GM19455 (cell line): ENCODE data around the gene SHANK1.

Experiments
- ATAC-seq: cut with Tn5 transposase; IDR thresholded peaks from one replicate; pipeline ENCODE4 v1.9.1; 2021; ENCODE audit not compliant: unreplicated experiment

The SHANK1 gene

DNA sequence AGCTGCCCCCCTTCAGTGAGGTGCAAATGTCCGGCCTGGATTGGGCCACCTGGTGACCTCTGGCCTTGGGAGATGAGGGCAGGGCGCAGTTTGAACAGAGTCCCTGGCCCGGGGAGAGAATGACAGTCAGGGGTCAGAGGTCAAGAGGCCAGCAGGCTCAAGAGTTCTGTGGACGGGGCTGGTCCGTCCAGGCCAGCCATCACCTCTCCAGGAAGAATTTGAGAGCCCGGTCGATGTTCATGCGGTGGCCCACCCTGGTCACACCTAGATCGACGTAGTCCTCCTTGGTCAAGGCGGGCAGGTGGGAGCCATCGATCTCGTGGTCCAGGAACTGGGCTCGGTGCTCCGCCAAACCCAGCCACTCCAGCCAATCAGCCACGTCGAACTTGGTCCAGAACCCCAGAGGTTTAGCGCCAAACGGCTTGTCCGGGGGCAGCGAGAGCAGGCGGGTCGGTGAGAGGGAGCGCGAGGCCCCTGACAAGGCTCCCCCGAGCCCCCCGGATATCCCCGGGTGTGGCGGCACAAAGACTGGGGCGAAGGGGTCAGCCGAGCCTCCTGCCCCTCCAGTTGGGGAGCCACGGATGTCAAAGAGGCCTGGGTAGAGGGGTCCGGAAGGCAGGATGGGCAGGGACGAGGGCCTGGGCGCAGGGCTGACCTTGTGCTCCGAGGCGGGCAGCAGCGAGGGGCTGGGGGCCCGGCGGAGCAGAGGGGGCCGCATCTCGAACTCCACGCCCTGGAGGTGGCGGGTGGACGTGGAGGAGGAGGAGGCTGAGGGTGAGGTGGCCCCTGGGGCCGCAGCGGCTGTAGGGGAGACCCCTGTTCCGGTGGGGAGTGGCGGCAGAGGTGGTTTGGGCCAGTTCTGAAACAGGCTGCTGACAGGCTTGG is 57.6 kb downstream of the SHANK1 start:
- ATAC-seq, result no peak

DNA sequence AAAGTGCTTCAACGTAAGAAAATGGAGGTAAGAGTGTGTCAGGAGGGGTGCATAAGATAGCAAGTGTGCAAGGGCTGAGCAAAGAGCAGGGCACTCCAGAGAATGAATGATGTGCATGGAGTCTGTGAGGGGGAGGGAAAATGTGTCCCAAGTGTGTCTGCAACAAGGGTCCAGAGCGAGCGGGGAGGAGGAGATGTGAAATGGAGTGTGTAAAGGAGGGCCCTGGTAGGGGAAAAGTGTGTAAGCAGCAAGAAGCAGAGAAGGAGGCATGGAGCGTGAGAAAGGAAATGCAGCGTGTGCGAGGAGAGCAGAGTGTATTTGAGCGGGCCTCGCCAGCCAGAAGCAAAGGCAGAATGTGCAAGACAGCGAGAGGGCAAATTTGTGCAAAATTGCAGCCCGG is 58.6 kb downstream of the SHANK1 start:
- ATAC-seq, result no peak

DNA sequence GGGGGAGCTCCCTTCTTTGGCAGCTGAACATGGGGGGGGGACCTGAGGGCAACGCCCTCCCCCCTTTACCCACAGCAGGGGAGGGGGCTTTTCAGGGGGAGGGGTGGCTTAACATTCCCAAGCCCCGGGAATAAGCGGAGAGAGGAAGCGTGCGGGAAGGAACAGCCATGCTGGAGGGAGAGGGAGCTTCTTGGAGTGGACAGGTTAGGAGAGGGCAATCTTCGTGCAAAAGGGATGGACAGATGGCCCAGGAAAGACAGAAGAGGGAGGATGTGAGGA is 59.6 kb downstream of the SHANK1 start:
- no peak for ATAC-seq

DNA sequence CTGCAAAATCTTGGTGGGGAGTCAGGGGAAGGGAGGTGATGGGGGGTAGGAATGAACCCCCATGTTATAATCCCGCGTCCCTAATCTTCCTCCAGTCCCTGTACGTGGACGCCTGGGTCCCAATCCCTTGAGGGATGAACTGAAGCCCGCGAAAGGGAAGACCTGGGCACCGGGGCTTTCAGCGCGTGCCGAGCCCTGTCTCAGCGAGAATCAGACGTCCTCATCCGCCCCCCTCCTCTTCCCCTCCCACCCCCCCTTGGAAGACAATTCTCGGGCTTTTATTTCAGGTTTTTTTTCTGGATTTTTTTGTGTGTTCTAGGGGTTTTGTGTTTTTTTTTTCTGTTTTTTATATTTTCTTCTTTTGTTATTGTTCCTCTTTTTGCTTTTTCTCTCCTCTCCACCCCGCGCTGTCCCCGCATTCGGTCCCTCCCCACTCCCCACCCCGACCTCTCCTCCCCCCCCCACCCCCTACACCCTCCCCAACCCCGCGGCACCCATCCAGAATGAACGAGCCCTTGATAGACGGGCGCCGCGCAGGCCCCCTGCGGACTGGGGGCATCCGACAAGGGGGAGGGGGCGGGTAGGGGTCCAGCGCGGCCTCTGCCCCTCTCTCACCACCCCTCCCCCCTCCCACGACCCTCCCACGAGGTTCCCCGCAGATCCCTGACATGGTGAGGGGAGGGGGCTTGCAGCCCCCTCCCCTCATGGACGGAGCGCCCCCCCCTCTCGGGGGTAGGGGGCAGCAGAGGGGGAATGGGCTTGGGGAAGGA is 60.1 kb downstream of the SHANK1 start:
- no peak for ATAC-seq

DNA sequence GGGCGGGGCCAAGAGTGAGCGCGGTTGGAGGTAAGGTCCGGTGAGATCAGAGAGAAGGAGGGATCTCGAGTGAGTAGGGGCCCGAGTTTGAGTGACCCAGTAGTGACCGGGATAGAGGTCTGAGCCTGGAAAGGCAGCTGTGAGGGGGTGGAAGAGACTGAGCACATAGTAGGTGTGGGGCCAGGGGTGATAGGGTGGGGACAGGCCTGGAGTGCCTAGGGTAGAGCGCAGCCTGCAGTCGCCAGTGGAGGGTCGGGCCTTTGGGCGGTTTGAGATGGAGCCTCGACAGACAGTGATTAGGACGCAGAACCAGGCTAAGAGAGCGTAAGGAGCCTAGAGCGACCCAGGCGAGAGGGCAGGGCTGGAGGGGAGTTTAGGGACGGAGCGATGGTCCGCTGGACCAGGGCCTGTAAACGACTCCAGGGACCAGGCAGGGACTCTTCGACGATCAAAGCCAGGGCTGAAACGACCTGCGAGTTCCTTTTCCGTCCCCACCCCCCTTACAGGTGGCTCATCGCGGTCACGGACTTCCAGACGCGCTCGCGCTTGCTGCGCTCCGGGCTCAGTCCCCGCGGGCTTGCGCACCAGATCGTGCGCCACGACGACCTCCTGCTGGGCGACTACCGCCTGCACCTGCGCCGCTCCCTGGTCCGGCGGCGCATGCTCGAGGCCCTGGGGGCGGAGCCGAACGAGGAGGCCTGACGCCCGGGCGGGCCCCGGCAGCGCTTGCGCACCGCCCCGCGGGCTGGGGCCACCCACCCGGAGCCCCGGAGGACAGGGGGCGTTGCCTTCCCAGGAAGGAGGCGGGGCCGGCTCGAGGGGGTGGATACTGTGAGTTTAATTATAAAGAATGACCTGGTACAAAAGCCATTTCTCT is 60.9 kb downstream of the SHANK1 start:
- ATAC-seq, result no peak

DNA sequence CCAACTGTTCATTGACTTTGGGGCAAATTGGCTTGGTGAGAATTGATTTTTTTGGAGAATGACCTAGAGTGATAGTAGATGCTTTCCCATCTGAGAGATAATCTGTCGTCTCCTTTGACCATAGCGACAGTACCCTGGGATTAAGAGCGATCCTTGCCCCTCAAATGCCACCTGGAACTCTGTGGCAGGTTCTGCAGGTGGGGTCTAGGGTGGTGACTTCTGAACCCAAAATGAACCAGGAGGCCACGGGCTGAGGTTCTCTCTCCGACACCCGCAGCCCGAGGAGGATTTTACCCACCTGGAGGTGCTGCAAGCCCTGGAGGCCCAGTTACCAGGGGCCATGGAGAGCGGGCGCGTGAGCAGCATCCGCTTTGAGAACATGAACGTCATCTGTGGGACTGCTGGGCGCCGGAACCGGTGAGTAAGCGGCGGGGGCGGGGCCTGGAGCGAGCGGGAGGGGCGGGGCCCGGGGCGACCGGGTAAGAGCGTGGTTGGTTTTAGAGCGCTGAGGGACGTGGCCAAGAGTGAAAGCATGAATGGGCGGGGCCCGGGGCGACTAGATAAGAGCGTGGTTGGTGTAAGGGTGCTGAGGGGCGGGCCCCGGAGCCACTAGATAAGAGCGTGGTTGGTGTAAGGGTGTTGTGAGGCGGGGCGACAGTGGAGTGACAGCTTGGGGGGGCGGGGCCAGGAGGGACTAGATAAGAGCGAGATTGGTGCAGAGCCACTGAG is 61.7 kb downstream of the SHANK1 start:
- ATAC-seq, result no peak

DNA sequence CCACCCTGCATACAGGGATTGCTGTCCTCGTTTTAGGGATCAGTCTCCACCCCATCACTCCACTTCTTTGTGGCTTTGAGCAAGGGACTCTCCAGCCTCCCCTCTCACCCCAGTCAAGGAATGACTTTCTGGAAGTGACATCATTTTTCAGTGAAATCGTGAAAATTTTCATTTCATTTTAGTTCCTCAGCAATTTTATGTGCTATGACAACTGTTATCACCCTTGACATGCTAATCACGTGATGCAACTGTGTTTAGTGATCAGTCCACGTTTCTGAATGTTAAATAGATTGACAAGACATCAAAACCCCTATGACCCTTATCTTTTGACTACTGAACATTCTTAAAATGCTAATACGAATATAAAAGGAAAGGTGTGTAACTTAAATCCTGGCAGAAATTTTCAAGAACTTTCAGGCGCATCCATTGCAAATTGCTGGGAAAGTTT is 62.4 kb downstream of the SHANK1 start:
- no peak for ATAC-seq

DNA sequence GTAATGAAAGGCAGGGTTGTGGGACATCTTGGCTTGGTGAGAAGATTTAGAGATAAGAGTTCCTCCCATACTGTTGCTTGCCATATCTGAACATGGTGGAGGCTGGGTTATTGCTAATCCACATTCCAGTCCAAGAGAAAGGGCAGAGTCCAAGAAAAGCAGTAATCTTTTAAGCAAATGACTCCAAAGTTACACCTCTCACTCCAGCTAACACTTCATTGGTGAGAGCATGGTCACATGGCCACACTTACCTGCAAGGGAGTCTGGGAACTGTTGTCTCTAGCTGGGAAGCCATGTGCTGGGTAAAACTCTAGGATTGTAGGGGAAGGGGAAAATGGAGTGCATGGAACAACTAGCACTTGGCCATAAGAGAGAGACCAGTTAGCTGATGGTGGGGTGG is 64.7 kb downstream of the SHANK1 start:
- no peak for ATAC-seq

DNA sequence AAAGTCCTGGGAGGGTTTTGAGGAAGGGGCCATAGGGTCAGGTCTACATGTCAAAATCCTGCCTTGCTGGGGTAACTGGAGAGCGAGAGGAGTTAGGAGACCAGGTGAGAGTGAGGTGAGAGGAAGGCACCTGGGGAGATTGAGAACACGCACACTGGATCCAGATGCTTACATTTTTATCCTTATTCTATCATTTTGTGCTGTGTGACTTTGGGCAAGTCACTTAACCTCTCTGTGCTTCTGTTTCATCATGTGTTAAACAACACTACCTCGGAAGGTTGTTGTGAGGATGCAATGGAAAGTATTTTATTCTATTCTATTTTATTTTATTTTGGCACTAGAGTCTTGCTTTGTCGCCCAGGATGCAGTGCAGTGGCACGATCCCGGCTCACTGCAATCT is 66.9 kb downstream of the SHANK1 start:
- ATAC-seq, result no peak

DNA sequence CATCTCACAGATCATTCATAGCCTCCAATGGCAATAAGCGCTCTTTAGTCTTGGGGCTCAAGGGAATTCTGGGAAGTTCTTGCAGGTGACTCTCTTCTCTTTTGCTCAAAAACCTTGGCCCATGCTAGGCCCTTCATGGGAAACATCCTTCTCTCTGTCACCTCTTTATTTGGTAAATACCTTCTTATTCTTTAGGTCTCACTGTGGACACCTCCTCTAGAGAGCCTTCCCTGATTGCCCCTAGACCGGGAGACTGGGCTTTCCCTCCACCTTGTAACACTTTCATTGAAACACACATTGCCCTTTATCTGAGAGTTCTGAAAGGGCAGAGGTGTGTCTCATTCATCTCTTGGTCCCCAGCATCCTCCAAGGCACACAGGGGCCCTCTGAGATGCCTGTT is 68.4 kb downstream of the SHANK1 start:
- ATAC-seq, result no peak

DNA sequence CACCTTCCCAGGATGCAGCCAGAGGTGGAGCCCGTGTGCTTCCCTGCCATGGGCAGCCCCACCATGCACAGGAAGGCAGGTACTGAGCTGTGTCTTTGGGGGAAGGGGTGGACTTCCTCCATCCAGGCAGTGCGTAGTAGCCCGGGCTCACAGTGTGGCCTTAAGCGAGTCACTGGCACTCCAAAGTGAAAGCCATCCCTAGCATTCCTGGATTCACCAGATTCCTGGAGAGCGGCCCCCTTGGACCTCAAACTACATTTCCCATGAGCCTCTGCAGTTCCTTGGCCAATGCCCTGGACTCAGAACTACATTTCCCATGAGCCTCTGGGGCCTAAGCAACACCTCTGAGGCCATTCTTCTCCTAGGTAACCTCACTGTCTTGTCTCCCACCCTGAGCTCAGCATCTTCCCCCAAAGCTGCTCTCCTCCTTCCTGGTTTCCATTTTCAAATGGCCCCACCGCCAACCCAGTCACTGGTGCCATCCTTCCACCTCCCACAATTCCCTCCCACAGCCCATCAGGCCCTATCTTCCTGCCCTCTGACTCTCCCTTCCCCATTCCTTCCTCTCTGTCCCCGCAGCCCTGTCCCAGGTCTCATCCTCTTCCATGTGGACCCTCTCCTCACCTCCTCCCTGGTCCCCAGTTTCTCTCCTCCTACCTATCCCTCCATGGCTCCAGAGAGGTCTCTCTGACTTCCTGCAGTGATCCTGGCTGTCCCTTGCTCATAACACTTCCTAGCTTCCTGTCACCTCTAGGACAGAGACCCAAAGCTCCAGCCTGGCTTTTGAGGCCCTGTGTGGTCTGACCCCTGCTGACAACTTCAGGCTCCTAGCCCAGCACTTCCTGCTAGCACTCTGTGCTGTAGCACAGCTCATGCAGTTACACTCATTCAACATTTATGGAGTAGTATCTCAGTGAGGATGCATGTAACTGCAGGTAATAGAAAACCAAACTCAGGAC is 69.9 kb downstream of the SHANK1 start, which contains the start of gene C19orf81:
Gene C19orf81 (plus strand): TSS at position 13 of the 959 bp plus-strand sequence. CDS start 0 bp downstream, at position 13.
- ATAC-seq, result no peak

DNA sequence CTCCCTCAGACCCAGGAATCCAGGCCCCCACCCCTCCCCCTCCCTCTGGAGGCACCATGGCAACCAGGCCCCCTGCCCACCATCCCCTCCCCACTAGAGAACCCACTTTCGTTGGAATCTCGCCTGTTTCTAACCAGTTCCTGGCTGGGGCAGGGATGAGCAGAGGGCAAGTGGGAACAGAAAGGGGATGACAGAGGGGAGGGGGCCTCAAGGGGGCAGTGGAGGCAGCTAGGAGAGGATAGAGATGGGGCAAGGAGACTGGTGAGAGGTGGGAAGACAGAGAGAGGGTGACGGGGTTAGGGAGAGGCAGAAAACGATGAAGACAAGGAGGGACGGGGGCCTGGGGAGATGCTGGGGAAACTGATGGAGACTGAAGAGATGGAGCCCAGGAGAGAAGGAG is 70.9 kb downstream of the SHANK1 start:
- no peak for ATAC-seq

DNA sequence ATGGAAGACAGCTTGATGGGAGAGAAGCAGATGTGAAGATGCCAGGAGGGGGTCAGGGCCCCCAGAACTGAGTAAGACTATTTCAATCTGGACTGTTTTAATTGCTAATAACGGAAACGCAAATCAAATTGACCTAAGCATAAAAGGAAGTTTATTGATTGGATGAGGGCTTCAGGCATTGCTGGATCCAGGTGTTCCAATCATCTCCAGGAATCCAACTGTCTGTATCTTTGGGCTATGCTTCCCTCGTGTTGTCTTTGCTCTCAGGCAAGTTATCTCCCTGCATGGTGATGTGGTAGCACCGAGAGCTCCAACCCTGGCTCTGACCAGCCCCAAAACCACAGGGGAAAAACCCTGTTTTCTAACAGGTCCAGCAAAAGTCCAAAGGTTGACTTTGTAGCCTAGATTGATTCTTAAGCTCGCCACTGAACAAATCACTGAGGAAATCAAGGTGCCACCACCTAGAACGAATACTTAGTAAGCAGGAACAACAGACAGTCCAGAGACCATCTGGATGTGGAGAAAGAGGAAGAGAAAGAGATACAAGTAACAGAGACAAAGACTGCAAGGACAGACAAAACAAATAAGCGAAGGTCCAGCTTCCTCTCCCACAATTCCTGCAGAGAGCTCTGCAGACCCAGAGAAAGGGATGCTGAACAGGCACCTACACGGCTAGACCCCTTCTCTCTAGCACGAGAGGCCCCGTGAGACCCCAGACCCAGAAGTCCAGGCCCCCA is 71.6 kb downstream of the SHANK1 start:
- ATAC-seq, result no peak

DNA sequence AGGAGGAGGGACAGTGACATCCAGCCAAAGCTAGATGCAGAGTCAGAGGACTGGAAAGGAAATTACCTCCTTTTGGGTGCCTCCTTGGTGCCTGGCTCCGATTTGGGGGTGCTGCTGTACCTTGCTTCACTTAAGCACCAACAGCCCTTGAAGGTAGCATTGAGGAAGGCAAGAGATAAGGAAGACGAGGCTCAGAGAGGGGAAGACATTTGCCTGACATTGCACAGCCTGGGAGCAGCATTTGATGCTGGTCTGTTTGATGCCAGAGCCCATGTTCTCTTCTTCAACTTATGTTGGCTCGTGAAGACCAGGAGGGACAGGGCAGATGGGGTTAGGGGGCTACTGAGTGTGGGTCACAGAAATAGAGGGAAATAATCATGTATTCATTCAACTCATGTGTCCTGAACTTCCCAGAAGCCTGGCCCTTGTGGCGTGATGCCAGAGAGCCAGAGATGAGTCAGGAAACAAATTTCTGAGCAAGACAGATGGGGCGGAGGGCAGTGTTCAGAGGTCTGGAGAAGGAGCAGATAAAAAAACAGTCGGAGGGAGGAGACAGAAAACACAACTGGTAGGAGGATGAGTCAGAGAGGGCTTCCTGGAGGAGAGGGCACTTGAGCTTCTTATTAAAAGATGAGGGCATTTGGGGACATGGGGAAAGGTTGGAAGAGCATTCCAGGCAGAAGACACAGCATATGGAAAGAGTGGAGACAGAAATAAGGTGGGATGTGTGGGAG is 73.4 kb downstream of the SHANK1 start:
- no peak for ATAC-seq

DNA sequence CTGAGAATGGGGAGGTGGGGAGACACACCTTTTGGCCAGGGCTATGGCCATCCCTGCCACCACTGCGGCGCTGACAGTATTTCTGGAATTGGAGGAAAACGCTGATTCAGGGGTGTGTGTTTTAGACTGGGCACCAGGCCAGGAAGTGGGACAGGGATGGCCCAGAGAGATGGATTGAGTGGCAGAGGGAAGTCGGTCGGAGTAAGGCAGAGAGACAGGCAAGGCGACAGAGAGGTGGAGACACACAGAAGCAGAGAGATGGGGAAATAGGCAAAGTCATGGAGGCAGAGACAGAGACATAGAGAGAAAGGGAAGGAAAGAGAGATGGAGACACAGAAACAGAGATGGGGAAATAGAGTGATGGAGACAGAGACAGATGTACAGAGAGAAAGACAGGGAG is 74.5 kb downstream of the SHANK1 start:
- ATAC-seq, result no peak

DNA sequence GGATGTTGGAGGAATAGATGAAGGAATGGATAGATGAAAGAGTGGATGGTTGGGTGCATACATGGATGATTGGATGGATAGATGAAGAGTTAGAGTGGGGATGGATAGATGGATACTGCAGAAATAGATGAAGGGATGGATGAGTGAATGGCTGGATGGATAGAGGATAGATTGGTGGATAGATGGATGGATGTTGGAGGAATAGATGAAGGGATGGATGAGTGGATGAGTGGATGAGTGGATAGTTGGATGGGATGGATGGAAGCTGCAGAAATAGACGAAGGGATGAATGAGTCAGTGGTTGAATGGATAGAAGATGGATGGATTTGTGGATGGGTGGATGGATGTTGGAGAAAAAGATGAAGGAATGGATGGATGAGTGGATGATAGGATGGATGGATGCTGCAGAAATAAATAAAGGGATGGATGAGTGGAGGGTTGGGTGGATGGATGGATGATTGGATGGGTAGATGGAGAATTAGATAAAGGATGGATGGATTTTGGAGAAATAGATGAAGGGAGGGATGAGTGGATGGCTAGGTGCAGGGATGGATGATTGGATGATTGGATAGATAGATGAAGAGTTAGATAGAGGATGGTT is 75.2 kb downstream of the SHANK1 start:
- ATAC-seq, result no peak

DNA sequence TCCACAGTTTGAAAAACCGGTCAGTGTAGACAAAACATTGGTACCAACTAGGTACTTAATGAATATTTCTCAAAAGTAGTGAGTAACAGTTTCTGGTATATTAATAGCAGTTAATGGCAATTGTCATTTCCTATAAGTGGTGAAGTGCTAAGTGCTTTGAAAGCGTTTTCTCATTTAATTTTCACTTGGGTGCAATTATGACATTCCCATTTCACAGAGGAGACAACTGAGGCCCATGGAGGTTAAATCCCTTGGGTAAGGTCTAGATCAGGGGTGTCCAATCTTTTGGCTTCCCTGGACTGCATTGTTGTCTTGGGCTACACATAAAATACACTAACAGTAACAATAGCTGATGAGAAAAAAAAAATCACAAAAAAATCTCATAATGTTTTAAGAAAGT is 79.2 kb downstream of the SHANK1 start:
- no peak for ATAC-seq
